Panc1 (cell line): Measurements from ENCODE around the gene EMC8. TPM values are rescaled to one million over a fixed set of nuclear protein-coding genes. Genes with fewer than 3 reads are reported as not detected.

Source experiments
- ATAC-seq: fragments of 200-7000 bp; cut with Tn5 transposase; 2 replicates; pipeline ENCODE4 v1.9.1; 2020; ENCODE audit warnings: mild to moderate bottlenecking, moderate library complexity
- BruUV-seq: library from RNA; stranded (reverse); fragments of 400-500 nt; replicated peaks from 2 replicates; lab custom pipeline; 2021; lab: Mats Ljungman, UMichigan
- CTCF ChIA-PET: fragments of 300-600 bp; sonication (Branson Sonifier 250); formaldehyde crosslinking; loops from one replicate; lab custom pipeline; 2022; ENCODE audit warnings: antibody characterized with exemption; lab: Charles Lee
- POLR2A ChIA-PET: fragments of 300-600 bp; sonication (Branson Sonifier 250); formaldehyde crosslinking; loops from one replicate; lab custom pipeline; 2022; ENCODE audit warnings: antibody characterized with exemption; lab: Charles Lee
- DNase-seq: peaks from one replicate; pipeline ENCODE4 v3.0.0-alpha.2; 2010; ENCODE audit warnings: low read depth, low spot score
- H3K27ac ChIP-seq: 2 replicates; pipeline ENCODE4 v1.5.1; 2011; ENCODE audit warnings: mild to moderate bottlenecking, low read length, inconsistent platforms
- H3K27me3 ChIP-seq: fragments of 200-500 bp; sonication (Bioruptor generic); 2 replicates; pipeline ENCODE4 v1.6.0; 2014; ENCODE audit warnings: low read length, inconsistent platforms; ENCODE audit not compliant: control insufficient read depth, insufficient read depth
- H3K36me3 ChIP-seq: fragments of 200-500 bp; sonication (Bioruptor generic); 2 replicates; pipeline ENCODE4 v1.5.1; 2014; ENCODE audit warnings: inconsistent platforms, mild to moderate bottlenecking, low read length, moderate library complexity; ENCODE audit not compliant: control insufficient read depth, insufficient read depth
- H3K4me1 ChIP-seq: 2 replicates; pipeline ENCODE4 v1.5.1; 2011; ENCODE audit warnings: inconsistent platforms, mild to moderate bottlenecking, low read length, moderate library complexity; ENCODE audit not compliant: control insufficient read depth, insufficient read depth
- H3K4me3 ChIP-seq, 2 experiments: 2 replicates each; pipeline ENCODE4 v1.5.1; 2011 to 2012; ENCODE audit warnings: low read depth in 2 of 2, low read length in 2 of 2, mild to moderate bottlenecking in 2 of 2, inconsistent platforms in 1 of 2, moderate library complexity in 1 of 2
- H3K9me3 ChIP-seq: fragments of 200-500 bp; sonication (Bioruptor generic); 2 replicates; pipeline ENCODE4 v1.5.1; 2014; ENCODE audit warnings: low read depth, mild to moderate bottlenecking, inconsistent platforms, low read length, moderate library complexity; ENCODE audit not compliant: control insufficient read depth, insufficient read depth
- CTCF ChIP-seq: fragments of 450-650 bp; IDR thresholded peaks from 2 replicates; pipeline ENCODE4 v1.5.1; 2017; ENCODE audit warnings: mild to moderate bottlenecking
- POLR2AphosphoS5 ChIP-seq: IDR thresholded peaks from 2 replicates; pipeline ENCODE4 v1.6.1; 2012; ENCODE audit warnings: mild to moderate bottlenecking, low read depth, low read length, moderate library complexity
- REST ChIP-seq, 2 experiments: IDR thresholded peaks; 2 replicates each; pipeline ENCODE4 v1.6.1; 2011 to 2012; ENCODE audit warnings: low read depth in 2 of 2, control low read depth in 1 of 2, low read length in 1 of 2, mild to moderate bottlenecking in 1 of 2, moderate library complexity in 1 of 2; ENCODE audit not compliant: insufficient read depth in 1 of 2
- SIN3A ChIP-seq: IDR thresholded peaks from 2 replicates; pipeline ENCODE4 v1.6.1; 2012; ENCODE audit warnings: low read depth, mild to moderate bottlenecking, low read length, moderate library complexity, borderline replicate concordance; ENCODE audit not compliant: insufficient read depth
- TCF7L2 ChIP-seq: IDR thresholded peaks from 2 replicates; pipeline ENCODE4 v1.6.1; 2011; ENCODE audit warnings: mild to moderate bottlenecking, low read depth, low read length, inconsistent platforms
- in situ Hi-C: cut with HindIII; loops from 2 replicates; pipeline ENCODE4 v1.10.0; 2016; ENCODE audit warnings: low sequenced_read_pairs, low pct_unique_long_range_greater_than_20kb
- intact Hi-C: fragments of 100-400 bp; cut with micrococcal nuclease; formaldehyde crosslinking; loops from one replicate; pipeline ENCODE4 v1.10.0; 2022; ENCODE audit not compliant: unreplicated experiment
- total RNA-seq: library from RNA; stranded (reverse); gene quantifications from one replicate; pipeline ENCODE4 v1.2.1, GENCODE V29; 2021; ENCODE audit not compliant: unreplicated experiment

Gene EMC8
- total RNA-seq, 1 experiment from 2014 or later, result 39.1 TPM

GRCh38 chr16:85765211-85765610, 34.1 kb downstream of the EMC8 start:
- H3K27ac ChIP-seq, result no peak overlapping the region
- in situ Hi-C loops (no loop called here), intact Hi-C loops (no loop called here)
- H3K27me3 ChIP-seq, result no peaks in the 10 kb centered on the region
- ATAC-seq (no peak), DNase-seq (no peak)
- no peak overlapping the region for H3K4me3 ChIP-seq
- no peaks in the 10 kb centered on the region for H3K9me3 ChIP-seq
- TF ChIP-seq CTCF, result no peak
- no peak for TF ChIP-seq TCF7L2
- TF ChIP-seq POLR2AphosphoS5, result no peak
- TF ChIP-seq REST (IDR thresholded peaks at IDR 0.05; ENCODE audit: insufficient read depth in 1 of 2, low read depth in 2 of 2, low read length in 1 of 2), result no peak
- TF ChIP-seq SIN3A, result no peak
- no peaks in the 10 kb centered on the region for H3K4me1 ChIP-seq
- H3K36me3 ChIP-seq, result no peaks in the 10 kb centered on the region
- ChIA-PET POLR2A (no interaction called here), CTCF (no interaction called here)
- no TSS peak for BruUV-seq

- BruUV-seq, result no TSS peak
- CTCF ChIA-PET, result no interaction called here
- Histone ChIP-seq H3K4me1 (no peaks in the 10 kb centered on the region), H3K27ac (no peak overlapping the region), H3K9me3 (no peaks in the 10 kb centered on the region), H3K4me3 (no peak overlapping the region), H3K36me3 (no peaks in the 10 kb centered on the region), H3K27me3 (no peaks in the 10 kb centered on the region)
- POLR2A ChIA-PET, result no interaction called here
- DNase-seq (no peak), ATAC-seq (no peak)
- TF ChIP-seq POLR2AphosphoS5 (no peak), CTCF (no peak), TCF7L2 (no peak), REST (IDR thresholded peaks at IDR 0.05; ENCODE audit: insufficient read depth in 1 of 2, low read depth in 2 of 2, low read length in 1 of 2) (no peak), SIN3A (no peak)
- in situ Hi-C loops, result no loop called here
- intact Hi-C loops, result no loop called here
Observed at GRCh38 chr16:85763616-85764015, 35.7 kb downstream of the EMC8 start.
